ENCODE measurements around the gene L3MBTL4. TPM values are rescaled to one million over a fixed set of nuclear protein-coding genes. Genes with fewer than 3 reads are reported as not detected.
"Not testable (repeated sequence)": the region's sequence is repeated elsewhere in the genome, so short reads cannot be mapped to it uniquely, and the experiment has no call there.

L3MBTL4 gene
- total RNA-seq, 1 donor from 2014 or later = 1.1 TPM

GRCh38 chr18:6406910-6407470, 7.7 kb downstream of the L3MBTL4 start:
- intact Hi-C loops (cut with micrococcal nuclease) = no loop called here

GRCh38 chr18:6406075-6406909, 8.4 kb downstream of the L3MBTL4 start:
- intact Hi-C loops (cut with micrococcal nuclease) = no loop called here

- intact Hi-C loops (cut with micrococcal nuclease) = no loop called here
These were observed 9.3 kb downstream of the L3MBTL4 start for GRCh38 chr18:6405237-6406074.

- intact Hi-C loops (cut with micrococcal nuclease) = no loop called here
These were observed 9.9 kb downstream of the L3MBTL4 start for GRCh38 chr18:6404834-6405233.

DNA sequence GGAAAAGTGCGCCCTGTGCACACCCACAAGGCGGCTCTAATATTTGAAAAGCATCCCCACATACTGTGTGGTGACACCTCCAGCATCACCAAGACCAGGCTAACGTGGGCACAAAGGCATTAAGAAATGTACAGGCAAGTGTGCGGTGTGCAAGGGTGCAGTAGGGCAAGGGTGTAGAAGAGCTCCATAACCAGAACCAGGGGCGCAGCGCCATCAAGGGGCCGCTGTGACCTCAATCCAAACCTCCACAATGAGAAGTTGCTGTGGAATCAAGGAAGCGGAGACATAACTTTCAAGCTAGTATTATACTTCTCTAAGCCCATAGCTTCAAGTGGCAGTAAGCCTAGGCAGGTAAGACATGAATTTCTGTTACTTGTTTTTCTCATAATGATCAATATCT, 13.0 kb downstream of the L3MBTL4 start:
- intact Hi-C loops (cut with micrococcal nuclease) = no loop called here

GRCh38 chr18:6399776-6400175, 14.9 kb downstream of the L3MBTL4 start:
- intact Hi-C loops (cut with micrococcal nuclease) = no loop called here

- intact Hi-C loops (cut with micrococcal nuclease) = no loop called here
These were observed 16.7 kb downstream of the L3MBTL4 start for GRCh38 chr18:6397931-6398566.

DNA sequence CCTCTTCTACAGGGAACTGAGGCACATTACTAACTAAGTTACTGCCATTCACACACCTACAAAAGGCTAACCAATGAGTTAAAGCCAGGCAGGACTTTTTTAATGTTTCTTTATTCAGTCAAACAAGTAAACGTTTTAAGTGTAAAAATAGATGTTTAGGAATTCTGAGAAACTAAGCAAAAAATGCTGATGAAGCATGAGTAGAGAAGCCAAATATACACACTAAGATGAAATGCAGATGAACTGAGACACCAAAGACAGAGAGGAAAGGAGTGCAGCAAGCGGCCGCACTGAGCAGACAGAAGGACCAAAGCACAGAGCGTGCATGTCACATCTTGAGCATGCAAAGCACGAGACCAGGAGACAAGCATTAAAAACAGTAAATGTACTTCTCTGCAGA, 17.9 kb downstream of the L3MBTL4 start:
- intact Hi-C loops (cut with micrococcal nuclease) = no loop called here

DNA sequence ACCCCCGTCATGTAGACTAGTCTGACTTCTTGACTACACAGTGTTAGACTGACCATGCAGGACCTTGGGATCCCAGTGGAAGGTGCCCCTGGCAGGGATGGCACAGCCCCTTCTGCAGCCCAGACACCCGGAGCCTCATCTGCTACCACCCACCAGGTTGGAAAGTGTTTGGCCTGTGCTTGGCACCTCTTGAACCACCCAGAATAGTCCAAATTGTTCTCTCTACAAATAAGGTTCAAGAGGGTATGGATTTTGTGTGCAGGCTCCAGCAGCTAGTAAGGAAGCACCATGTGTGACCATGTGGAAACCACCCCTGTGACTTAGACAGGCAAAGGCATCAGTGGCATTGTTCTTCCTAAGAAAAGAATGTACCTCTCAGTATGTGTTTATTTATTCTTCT, 18.4 kb downstream of the L3MBTL4 start:
- intact Hi-C loops (cut with micrococcal nuclease) = no loop called here

DNA sequence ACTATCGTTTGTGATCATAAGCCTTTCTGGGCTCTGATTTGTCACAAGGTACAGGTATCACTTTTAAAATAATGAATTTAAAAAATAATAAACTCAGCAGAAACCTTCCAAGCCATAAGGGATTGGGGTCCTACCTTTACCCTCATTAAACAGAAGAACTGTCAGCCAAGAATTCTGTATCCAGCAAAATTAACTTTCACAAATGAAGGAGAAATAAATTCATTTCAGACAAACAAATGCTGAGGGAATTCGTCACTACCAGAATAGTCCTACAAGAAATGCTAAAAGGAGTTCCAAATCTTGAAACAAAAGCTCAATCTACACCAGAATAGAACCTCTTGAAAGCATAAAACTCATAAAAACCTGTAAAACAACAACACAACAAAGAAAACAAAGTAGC, 25.7 kb downstream of the L3MBTL4 start:
- intact Hi-C loops (cut with micrococcal nuclease) = no loop called here

GRCh38 chr18:6382963-6383362, 31.7 kb downstream of the L3MBTL4 start:
- intact Hi-C loops (cut with micrococcal nuclease) = no loop called here

DNA sequence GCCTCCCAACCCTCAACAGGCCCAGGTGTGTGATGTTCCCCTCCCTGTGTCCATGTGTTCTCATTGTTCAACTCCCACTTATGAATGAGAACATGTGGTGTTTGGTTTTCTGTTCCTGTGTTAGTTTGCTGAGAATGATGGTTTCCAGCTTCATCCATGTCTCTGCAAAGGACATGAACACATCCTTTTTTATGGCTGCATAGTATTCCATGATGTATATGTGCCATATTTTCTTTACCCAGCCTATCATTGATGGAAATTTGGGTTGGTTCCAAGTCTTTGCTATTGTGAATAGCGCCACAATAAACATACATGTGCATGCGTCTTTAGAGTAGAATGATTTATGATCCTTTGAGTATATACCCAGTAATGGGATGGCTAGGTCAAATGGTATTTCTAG, 37.2 kb downstream of the L3MBTL4 start:
- intact Hi-C loops (cut with micrococcal nuclease) = not testable (repeated sequence)

- intact Hi-C loops (cut with micrococcal nuclease) = no loop called here
These were observed 38.1 kb downstream of the L3MBTL4 start for GRCh38 chr18:6376433-6377229.

GRCh38 chr18:6374935-6375529, 39.7 kb downstream of the L3MBTL4 start:
- intact Hi-C loops (cut with micrococcal nuclease) = no loop called here

DNA sequence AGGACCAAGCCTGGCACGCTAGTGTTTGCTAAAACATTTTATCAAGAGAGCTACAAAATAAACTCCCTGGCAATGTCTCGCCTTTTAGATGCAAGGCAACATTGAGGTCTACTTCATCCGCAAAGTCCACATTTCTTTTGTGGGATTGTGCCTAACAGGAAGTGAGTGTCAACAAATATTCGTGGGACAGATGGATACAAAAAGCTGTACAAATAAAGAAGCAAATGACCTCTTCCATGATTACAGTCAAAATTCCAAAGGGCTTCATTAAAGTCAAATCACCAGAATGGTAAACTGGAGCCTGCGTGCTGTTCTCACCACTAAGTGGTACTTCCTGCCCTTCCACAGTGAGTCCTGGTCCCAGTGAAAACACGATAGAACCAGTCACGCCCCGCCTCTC, 40.4 kb downstream of the L3MBTL4 start:
- intact Hi-C loops (cut with micrococcal nuclease) = no loop called here

- intact Hi-C loops (cut with micrococcal nuclease) = no loop called here
These were observed 41.5 kb downstream of the L3MBTL4 start for GRCh38 chr18:6373187-6373586.

GRCh38 chr18:6370886-6371635, 43.6 kb downstream of the L3MBTL4 start:
- intact Hi-C loops (cut with micrococcal nuclease) = no loop called here

DNA sequence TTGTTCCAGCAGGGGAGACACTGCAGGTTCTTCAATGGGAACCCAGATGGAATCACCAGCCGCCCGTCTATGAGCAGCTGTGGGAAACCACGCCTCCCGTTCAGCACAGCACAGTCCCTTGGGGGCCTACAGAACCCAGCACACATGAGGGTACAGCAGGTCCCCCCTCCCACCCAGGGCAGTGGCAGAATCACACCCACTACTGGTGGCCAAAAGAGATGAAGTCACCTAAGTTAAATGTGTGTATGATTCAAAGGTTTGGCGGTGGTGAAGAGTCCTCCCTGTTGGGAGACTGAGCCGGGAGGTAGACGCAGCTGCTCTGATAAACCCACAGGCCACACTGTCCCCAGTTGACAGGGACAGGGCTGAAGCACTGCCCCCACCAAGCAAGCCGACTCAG, 44.3 kb downstream of the L3MBTL4 start:
- intact Hi-C loops (cut with micrococcal nuclease) = no loop called here

GRCh38 chr18:6368017-6368416, 46.7 kb downstream of the L3MBTL4 start:
- intact Hi-C loops (cut with micrococcal nuclease) = no loop called here

GRCh38 chr18:6367208-6367607, 47.5 kb downstream of the L3MBTL4 start:
- intact Hi-C loops (cut with micrococcal nuclease) = no loop called here
